Measurements from ENCODE around the gene CMAS. TPM values are rescaled to one million over a fixed set of nuclear protein-coding genes. Genes with fewer than 3 reads are reported as not detected.

The CMAS gene
- 17.1 and 22.1 TPM in 2 replicates for total RNA-seq

GRCh38 chr12:22046090-22046967 lies at the start of gene CMAS:
CMAS (plus strand) TSS chr12:22046218; CDS start chr12:22046304, 86 bp downstream.

Other genes starting within 250 kb of the CMAS start
- gene ABCC9, start 104.8 kb upstream of the CMAS start, total RNA-seq, result 10.7 and 26.7 TPM in 2 replicates